SK-N-SH treated with all-trans-retinoic acid at 6 μM for 48 hours (cell line): ENCODE measurements around the gene FJX1.

Experiments used
- ATAC-seq: fragments of 200-7000 bp; cut with Tn5 transposase; 3 replicates; pipeline ENCODE4 v1.9.1; 2020; ENCODE audit warnings: mild to moderate bottlenecking, moderate library complexity
- CREB5 ChIP-seq: fragments of 250-450 bp; sonication (Bioruptor Pico); IDR thresholded peaks from 2 replicates; pipeline ENCODE4 v1.5.1; 2020; ENCODE audit warnings: low read depth, mild to moderate bottlenecking, moderate library complexity
- ESRRG ChIP-seq: fragments of 250-450 bp; sonication (Bioruptor Pico); IDR thresholded peaks from 2 replicates; pipeline ENCODE4 v1.6.1; 2021; ENCODE audit warnings: mild to moderate bottlenecking
- GLIS3 ChIP-seq: fragments of 250-450 bp; sonication (Bioruptor Pico); IDR thresholded peaks from 2 replicates; pipeline ENCODE4 v1.5.0; 2020; ENCODE audit warnings: mild to moderate bottlenecking, moderate library complexity
- ISL1 ChIP-seq: fragments of 250-450 bp; sonication (Bioruptor Pico); IDR thresholded peaks from 2 replicates; pipeline ENCODE4 v2.1.2; 2022; ENCODE audit warnings: mild to moderate bottlenecking, moderate library complexity
- POU6F1 ChIP-seq: fragments of 250-450 bp; sonication (Bioruptor Pico); IDR thresholded peaks from 2 replicates; pipeline ENCODE4 v1.8.0; 2021; ENCODE audit warnings: low read depth, mild to moderate bottlenecking, moderate library complexity, borderline replicate concordance
- PPARA ChIP-seq: fragments of 250-450 bp; sonication (Bioruptor Pico); IDR thresholded peaks from 2 replicates; pipeline ENCODE4 v1.5.0; 2020; ENCODE audit warnings: mild to moderate bottlenecking, borderline replicate concordance
- RARB ChIP-seq: fragments of 250-450 bp; sonication (Bioruptor Pico); IDR thresholded peaks from 2 replicates; pipeline ENCODE4 v1.8.0; 2021; ENCODE audit warnings: mild to moderate bottlenecking, moderate library complexity
- SNAI2 ChIP-seq: fragments of 250-450 bp; sonication (Bioruptor Pico); IDR thresholded peaks from 2 replicates; pipeline ENCODE4 v1.5.0; 2020; ENCODE audit warnings: mild to moderate bottlenecking, moderate library complexity
- TCF4 ChIP-seq: fragments of 250-450 bp; sonication (Bioruptor Pico); IDR thresholded peaks from 2 replicates; pipeline ENCODE4 v1.8.0; 2021; ENCODE audit warnings: mild to moderate bottlenecking, moderate library complexity, borderline replicate concordance
- TOX ChIP-seq: fragments of 250-450 bp; sonication (Bioruptor Pico); IDR thresholded peaks from 2 replicates; pipeline ENCODE4 v1.8.0; 2021; ENCODE audit warnings: mild to moderate bottlenecking, moderate library complexity, borderline replicate concordance
- TSHZ2 ChIP-seq: fragments of 250-450 bp; sonication (Bioruptor Pico); IDR thresholded peaks from 2 replicates; pipeline ENCODE4 v1.5.0; 2020; ENCODE audit warnings: mild to moderate bottlenecking, moderate library complexity
- ZC3H10 ChIP-seq: fragments of 250-450 bp; sonication (Bioruptor Pico); IDR thresholded peaks from 2 replicates; pipeline ENCODE4 v1.5.1; 2021; ENCODE audit warnings: mild to moderate bottlenecking, moderate library complexity
- ZFP30 ChIP-seq: fragments of 450-650 bp; formaldehyde crosslinking; IDR thresholded peaks from 2 replicates; pipeline ENCODE4 v1.5.0; 2022; ENCODE audit warnings: mild to moderate bottlenecking, moderate library complexity
- ZNF565 ChIP-seq: fragments of 450-650 bp; formaldehyde crosslinking; conservative IDR thresholded peaks from 2 replicates; pipeline ENCODE4 v1.5.0; 2020; ENCODE audit warnings: low read depth, mild to moderate bottlenecking, moderate library complexity
- ZNF70 ChIP-seq: fragments of 450-650 bp; formaldehyde crosslinking; IDR thresholded peaks from 2 replicates; pipeline ENCODE4 v1.5.0; 2020; ENCODE audit warnings: mild to moderate bottlenecking, moderate library complexity
- ZNF8 ChIP-seq: fragments of 450-650 bp; formaldehyde crosslinking; IDR thresholded peaks from 2 replicates; pipeline ENCODE4 v1.5.0; 2020; ENCODE audit warnings: mild to moderate bottlenecking, moderate library complexity

FJX1 gene

DNA sequence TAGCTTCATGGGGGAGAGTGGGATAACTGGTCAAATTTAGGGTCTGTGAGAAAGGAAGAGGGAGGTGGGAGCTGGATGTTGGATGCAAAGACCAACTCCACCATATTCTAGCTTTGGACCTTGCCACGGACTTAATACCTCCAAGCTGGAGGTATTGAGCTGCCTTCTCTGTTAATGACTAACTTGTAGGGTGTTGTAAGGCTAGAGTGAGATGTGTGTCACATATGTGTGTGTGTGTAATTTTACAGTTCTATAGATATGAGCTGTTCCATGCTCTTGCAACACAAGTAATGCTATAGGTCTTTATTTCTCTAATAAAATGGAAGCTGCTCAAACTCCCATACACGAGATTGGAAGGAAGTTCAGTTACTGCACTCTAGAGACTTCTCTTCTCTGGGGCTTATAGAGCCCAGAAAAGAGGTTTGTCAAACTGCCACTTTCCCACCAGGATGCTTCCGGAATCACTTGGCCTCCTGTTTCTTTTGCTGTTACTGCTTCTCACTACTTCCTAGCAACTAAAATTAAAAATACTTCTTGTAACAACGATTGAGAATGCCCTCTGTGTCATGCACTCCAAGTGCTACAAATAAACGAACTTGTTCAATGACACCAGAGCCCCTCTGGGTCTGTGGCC, 16.0 kb upstream of the FJX1 start:
- no peak for ATAC-seq

DNA sequence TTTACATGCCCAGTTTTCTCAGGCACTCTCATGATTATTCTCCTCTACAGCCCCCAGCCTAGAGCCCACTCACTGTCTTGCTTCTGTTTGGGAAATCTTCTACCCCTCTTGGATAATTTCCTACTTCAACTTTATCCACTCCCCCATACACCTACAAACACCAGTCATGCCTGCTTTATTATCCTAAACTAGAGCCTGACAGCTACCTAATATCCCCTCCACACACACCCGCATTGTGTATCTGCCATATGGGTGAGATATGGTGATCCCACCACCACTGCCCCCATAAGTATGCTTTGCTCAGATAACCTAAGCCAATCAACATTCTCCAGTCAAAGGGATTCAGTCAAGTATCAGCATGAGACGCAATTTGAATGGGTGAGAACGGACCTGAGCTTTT, 15.3 kb upstream of the FJX1 start:
- ATAC-seq = no peak
- TF ChIP-seq TSHZ2 (CRISPR knock-in tag) = no peak
- TF ChIP-seq PPARA (CRISPR knock-in tag) = no peak
- no peak for TF ChIP-seq ZNF70
- no peak for TF ChIP-seq ZFP30 (CRISPR knock-in tag)
- no peak for TF ChIP-seq ESRRG
- TF ChIP-seq SNAI2 (CRISPR knock-in tag) = no peak
- no peak for TF ChIP-seq TOX

More for the DNA sequence above, 16.0 kb upstream of the FJX1 start:
- no peak for TF ChIP-seq POU6F1
- TF ChIP-seq ZC3H10 (CRISPR knock-in tag) = no peak
- TF ChIP-seq GLIS3 (CRISPR knock-in tag) = no peak
- TF ChIP-seq ZNF70 = no peak
- TF ChIP-seq TCF4 (CRISPR knock-in tag) = no peak
- TF ChIP-seq ZNF8 (CRISPR knock-in tag) = no peak
- TF ChIP-seq ZNF565 (CRISPR knock-in tag) = no peak
- TF ChIP-seq CREB5 (CRISPR knock-in tag) = no peak
- TF ChIP-seq ISL1 (CRISPR knock-in tag) = no peak
- no peak for TF ChIP-seq SNAI2 (CRISPR knock-in tag)
- TF ChIP-seq TSHZ2 (CRISPR knock-in tag) = no peak

DNA sequence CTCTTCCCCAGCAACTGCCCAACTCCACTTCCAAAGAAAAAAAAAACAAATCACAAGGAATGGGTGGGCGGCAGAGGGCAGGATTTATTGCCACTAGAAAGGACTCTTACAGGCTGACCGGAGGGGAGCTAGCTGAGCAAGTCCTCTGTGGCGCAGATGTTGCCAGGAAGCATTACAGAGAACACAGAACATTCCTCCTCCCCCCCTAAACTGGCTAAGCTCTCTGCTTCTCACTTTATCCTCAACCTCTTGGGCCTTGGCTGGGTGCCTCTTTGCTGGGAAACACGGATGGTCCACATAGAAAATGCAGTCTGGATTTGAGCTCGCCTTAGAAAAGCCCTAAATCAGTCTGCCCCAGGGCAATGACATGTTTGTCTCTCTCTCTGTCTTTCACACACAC, 12.6 kb upstream of the FJX1 start:
- no peak for TF ChIP-seq SNAI2 (CRISPR knock-in tag)
- no peak for TF ChIP-seq ZC3H10 (CRISPR knock-in tag)
- no peak for TF ChIP-seq GLIS3 (CRISPR knock-in tag)
- TF ChIP-seq TSHZ2 (CRISPR knock-in tag) = no peak
- no peak for TF ChIP-seq RARB (CRISPR knock-in tag)
- TF ChIP-seq ZNF8 (CRISPR knock-in tag) = no peak
- no peak for TF ChIP-seq ZFP30 (CRISPR knock-in tag)

More for the DNA sequence above, 12.6 kb upstream of the FJX1 start:
- ATAC-seq = peak; percentile 95
